ENCODE results near the gene KCNQ4.

- TF ChIP-seq CTCF (IDR thresholded peaks at IDR 0.05; ENCODE audit: low read length) (no peak), EZH2 (IDR thresholded peaks at IDR 0.05; ENCODE audit: borderline replicate concordance, low read length) (no peak)
Observed at GRCh38 chr1:40745176-40745575, 38.4 kb upstream of the KCNQ4 start.
